Stimulated activated memory B cell treated with anti-CD40 and anti-IgM and Interleukin-4, amounts not matched to agents 10 μg/mL and 1 μg/mL and 100 μg/mL, for 72 hours (primary cell): ENCODE results near the gene MYO5C.

ENCODE experiments used
- ATAC-seq: fragments of 150-1000 bp; cut with Tn5 transposase; 2 replicates; pipeline ENCODE4 v1.10.0; 2021
- H3K27ac Mint-ChIP-seq: one replicate; pipeline ENCODE4 v1.8.0; 2022; ENCODE audit warnings: mild to moderate bottlenecking, mixed read lengths
- H3K27me3 Mint-ChIP-seq: one replicate; pipeline ENCODE4 v1.8.0; 2022; ENCODE audit warnings: mixed read lengths
- H3K36me3 Mint-ChIP-seq: one replicate; pipeline ENCODE4 v1.8.0; 2022; ENCODE audit warnings: mixed read lengths
- H3K4me1 Mint-ChIP-seq: one replicate; pipeline ENCODE4 v1.8.0; 2022; ENCODE audit warnings: mixed read lengths
- H3K4me3 Mint-ChIP-seq: one replicate; pipeline ENCODE4 v1.8.0; 2022; ENCODE audit warnings: mild to moderate bottlenecking, moderate library complexity, mixed read lengths
- H3K9me3 Mint-ChIP-seq: one replicate; pipeline ENCODE4 v1.8.0; 2022; ENCODE audit warnings: mixed read lengths

Gene MYO5C

GRCh38 chr15:52295421-52296001, at the start of gene MYO5C:
Gene MYO5C (minus strand): TSS chr15:52295804. CDS start chr15:52295636, 168 bp downstream.
- H3K4me1 Mint-ChIP-seq: peaks cover 39% of the 10 kb centered on the region
- peaks cover 20% of the 10 kb centered on the region for H3K27me3 Mint-ChIP-seq
- peak; percentile 17 for ATAC-seq
- no peak within 1 kb of the TSS for H3K27ac Mint-ChIP-seq
- peaks cover 5% of the 10 kb centered on the region for H3K36me3 Mint-ChIP-seq
- H3K9me3 Mint-ChIP-seq: no peaks in the 10 kb centered on the region
- H3K4me3 Mint-ChIP-seq: peak within 1 kb of the TSS; percentile 52

- Mint-ChIP-seq H3K27ac (peak overlapping the region; percentile 3), H3K4me3 (no peak overlapping the region), H3K9me3 (no peaks in the 10 kb centered on the region), H3K27me3 (no peaks in the 10 kb centered on the region), H3K36me3 (peaks cover 39% of the 10 kb centered on the region), H3K4me1 (no peaks in the 10 kb centered on the region)
- no peak for ATAC-seq
These were observed 49.0 kb upstream of the MYO5C start for GRCh38 chr15:52344592-52344991.

GRCh38 chr15:52343831-52344230, 48.2 kb upstream of the MYO5C start:
- ATAC-seq: no peak
- Mint-ChIP-seq H3K27me3 (no peaks in the 10 kb centered on the region), H3K4me1 (no peaks in the 10 kb centered on the region), H3K36me3 (peaks cover 34% of the 10 kb centered on the region), H3K9me3 (no peaks in the 10 kb centered on the region), H3K4me3 (no peak overlapping the region), H3K27ac (peak overlapping the region; percentile 3)

- H3K4me1 Mint-ChIP-seq: no peaks in the 10 kb centered on the region
- ATAC-seq: no peak
- no peak overlapping the region for H3K4me3 Mint-ChIP-seq
- peak overlapping the region; percentile 25 for H3K27ac Mint-ChIP-seq
- no peaks in the 10 kb centered on the region for H3K9me3 Mint-ChIP-seq
- no peaks in the 10 kb centered on the region for H3K27me3 Mint-ChIP-seq
- H3K36me3 Mint-ChIP-seq: peaks cover 38% of the 10 kb centered on the region
These were observed 44.5 kb upstream of the MYO5C start for GRCh38 chr15:52340093-52340492.

- no peaks in the 10 kb centered on the region for H3K27me3 Mint-ChIP-seq
- no peaks in the 10 kb centered on the region for H3K9me3 Mint-ChIP-seq
- H3K4me3 Mint-ChIP-seq: no peak overlapping the region
- ATAC-seq: no peak
- no peaks in the 10 kb centered on the region for H3K4me1 Mint-ChIP-seq
- no peak overlapping the region for H3K27ac Mint-ChIP-seq
- H3K36me3 Mint-ChIP-seq: peaks cover 37% of the 10 kb centered on the region
These were observed 43.3 kb upstream of the MYO5C start for GRCh38 chr15:52338891-52339290.

GRCh38 chr15:52338058-52338457, 42.5 kb upstream of the MYO5C start:
- Mint-ChIP-seq H3K4me3 (no peak overlapping the region), H3K9me3 (no peaks in the 10 kb centered on the region), H3K27me3 (no peaks in the 10 kb centered on the region), H3K36me3 (peaks cover 34% of the 10 kb centered on the region), H3K4me1 (no peaks in the 10 kb centered on the region), H3K27ac (peak overlapping the region; percentile 38)
- no peak for ATAC-seq

GRCh38 chr15:52337198-52337853, 41.7 kb upstream of the MYO5C start:
- ATAC-seq: no peak
- peak overlapping the region; percentile 38 for H3K27ac Mint-ChIP-seq
- no peaks in the 10 kb centered on the region for H3K9me3 Mint-ChIP-seq
- H3K4me3 Mint-ChIP-seq: no peak overlapping the region
- H3K4me1 Mint-ChIP-seq: no peaks in the 10 kb centered on the region
- H3K27me3 Mint-ChIP-seq: no peaks in the 10 kb centered on the region
- H3K36me3 Mint-ChIP-seq: peaks cover 29% of the 10 kb centered on the region

- no peaks in the 10 kb centered on the region for H3K27me3 Mint-ChIP-seq
- H3K9me3 Mint-ChIP-seq: no peaks in the 10 kb centered on the region
- H3K36me3 Mint-ChIP-seq: peaks cover 29% of the 10 kb centered on the region
- H3K27ac Mint-ChIP-seq: peak overlapping the region; percentile 38
- ATAC-seq: no peak
- peaks cover 6% of the 10 kb centered on the region for H3K4me1 Mint-ChIP-seq
- H3K4me3 Mint-ChIP-seq: no peak overlapping the region
These were observed 40.9 kb upstream of the MYO5C start for GRCh38 chr15:52336529-52336928.

GRCh38 chr15:52334491-52335160, 39.0 kb upstream of the MYO5C start:
- peaks cover 24% of the 10 kb centered on the region for H3K36me3 Mint-ChIP-seq
- peak overlapping the region; percentile 25 for H3K27ac Mint-ChIP-seq
- no peaks in the 10 kb centered on the region for H3K27me3 Mint-ChIP-seq
- ATAC-seq: no peak
- H3K9me3 Mint-ChIP-seq: no peaks in the 10 kb centered on the region
- no peak overlapping the region for H3K4me3 Mint-ChIP-seq
- peaks cover 11% of the 10 kb centered on the region for H3K4me1 Mint-ChIP-seq

GRCh38 chr15:52331490-52332240, 36.1 kb upstream of the MYO5C start:
- H3K4me3 Mint-ChIP-seq: peak overlapping the region; percentile 26

GRCh38 chr15:52329987-52330386, 34.4 kb upstream of the MYO5C start:
- peaks cover 46% of the 10 kb centered on the region for H3K36me3 Mint-ChIP-seq
- H3K9me3 Mint-ChIP-seq: no peaks in the 10 kb centered on the region
- no peak overlapping the region for H3K4me3 Mint-ChIP-seq
- H3K27me3 Mint-ChIP-seq: no peaks in the 10 kb centered on the region
- H3K27ac Mint-ChIP-seq: no peak overlapping the region
- no peak for ATAC-seq
- H3K4me1 Mint-ChIP-seq: peaks cover 11% of the 10 kb centered on the region

More at GRCh38 chr15:52331490-52332240, 36.1 kb upstream of the MYO5C start:
- Mint-ChIP-seq H3K9me3 (no peaks in the 10 kb centered on the region), H3K27me3 (no peaks in the 10 kb centered on the region), H3K27ac (peak overlapping the region; percentile 76), H3K4me1 (peaks cover 11% of the 10 kb centered on the region), H3K36me3 (peaks cover 39% of the 10 kb centered on the region)
- peak; percentile 94 for ATAC-seq

GRCh38 chr15:52329150-52329549, 33.5 kb upstream of the MYO5C start:
- peaks cover 44% of the 10 kb centered on the region for H3K36me3 Mint-ChIP-seq
- H3K9me3 Mint-ChIP-seq: no peaks in the 10 kb centered on the region
- no peaks in the 10 kb centered on the region for H3K27me3 Mint-ChIP-seq
- ATAC-seq: no peak
- H3K4me1 Mint-ChIP-seq: peaks cover 11% of the 10 kb centered on the region
- H3K4me3 Mint-ChIP-seq: no peak overlapping the region
- no peak overlapping the region for H3K27ac Mint-ChIP-seq

GRCh38 chr15:52328680-52329079, 33.1 kb upstream of the MYO5C start:
- Mint-ChIP-seq H3K4me1 (peaks cover 11% of the 10 kb centered on the region), H3K36me3 (peaks cover 44% of the 10 kb centered on the region), H3K27me3 (no peaks in the 10 kb centered on the region), H3K9me3 (no peaks in the 10 kb centered on the region), H3K27ac (no peak overlapping the region), H3K4me3 (no peak overlapping the region)
- no peak for ATAC-seq

- Mint-ChIP-seq H3K4me1 (peaks cover 8% of the 10 kb centered on the region), H3K36me3 (peaks cover 53% of the 10 kb centered on the region), H3K9me3 (no peaks in the 10 kb centered on the region), H3K27me3 (no peaks in the 10 kb centered on the region), H3K27ac (no peak overlapping the region), H3K4me3 (no peak overlapping the region)
- ATAC-seq: no peak
These were observed 31.2 kb upstream of the MYO5C start for GRCh38 chr15:52326756-52327155.

GRCh38 chr15:52324109-52324508, 28.5 kb upstream of the MYO5C start:
- Mint-ChIP-seq H3K4me3 (no peak overlapping the region), H3K27ac (no peak overlapping the region), H3K4me1 (no peaks in the 10 kb centered on the region), H3K36me3 (peaks cover 67% of the 10 kb centered on the region), H3K9me3 (no peaks in the 10 kb centered on the region), H3K27me3 (no peaks in the 10 kb centered on the region)
- no peak for ATAC-seq
